GM21381 (cell line): Measurements from ENCODE around the gene PDCD1.

Experiments
- ATAC-seq: cut with Tn5 transposase; IDR thresholded peaks from one replicate; pipeline ENCODE4 v1.9.1; 2021; ENCODE audit warnings: mild to moderate bottlenecking, moderate library complexity; ENCODE audit not compliant: unreplicated experiment

Gene PDCD1

DNA sequence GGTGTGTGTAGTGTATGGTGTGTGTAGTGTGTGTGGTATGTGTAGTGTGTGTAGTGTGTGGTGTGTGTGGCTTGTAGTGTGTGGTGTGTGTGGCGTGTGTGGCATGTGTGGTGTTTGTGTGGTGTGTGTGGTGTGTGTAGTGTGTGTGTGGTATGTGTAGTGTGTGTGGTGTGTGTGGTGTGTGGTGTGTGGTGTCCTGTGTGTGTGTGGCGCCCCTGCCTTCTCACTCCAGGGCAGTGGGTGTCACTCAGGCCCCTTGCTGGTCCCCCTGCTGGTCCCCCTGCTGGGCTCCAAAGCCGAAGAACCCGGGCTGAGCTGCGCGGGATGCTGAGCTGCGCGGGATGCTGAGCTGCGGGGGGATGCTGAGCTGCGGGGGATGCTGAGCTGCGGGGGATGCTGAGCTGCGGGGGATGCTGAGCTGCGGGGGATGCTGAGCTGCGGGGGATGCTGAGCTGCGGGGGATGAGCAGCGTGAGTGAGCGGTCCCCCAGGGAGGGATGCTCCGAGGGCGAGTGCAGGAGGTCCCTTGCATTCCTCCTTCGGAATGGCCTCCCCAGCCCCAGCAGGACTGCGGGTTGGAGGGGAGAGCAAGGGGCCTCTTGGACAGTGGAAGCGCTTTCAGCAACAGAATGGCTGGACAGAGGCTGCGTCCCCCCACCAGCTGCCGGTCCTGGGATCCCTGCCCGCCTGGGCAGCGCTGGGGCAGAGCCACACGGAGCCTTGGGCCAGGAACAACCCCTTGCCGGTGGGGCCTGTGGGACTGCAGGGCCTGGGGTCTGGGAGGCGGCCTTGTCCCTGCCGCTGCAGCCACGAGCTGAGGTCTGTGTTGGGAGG, 7.5 kb upstream of the PDCD1 start:
- ATAC-seq: no peak

DNA sequence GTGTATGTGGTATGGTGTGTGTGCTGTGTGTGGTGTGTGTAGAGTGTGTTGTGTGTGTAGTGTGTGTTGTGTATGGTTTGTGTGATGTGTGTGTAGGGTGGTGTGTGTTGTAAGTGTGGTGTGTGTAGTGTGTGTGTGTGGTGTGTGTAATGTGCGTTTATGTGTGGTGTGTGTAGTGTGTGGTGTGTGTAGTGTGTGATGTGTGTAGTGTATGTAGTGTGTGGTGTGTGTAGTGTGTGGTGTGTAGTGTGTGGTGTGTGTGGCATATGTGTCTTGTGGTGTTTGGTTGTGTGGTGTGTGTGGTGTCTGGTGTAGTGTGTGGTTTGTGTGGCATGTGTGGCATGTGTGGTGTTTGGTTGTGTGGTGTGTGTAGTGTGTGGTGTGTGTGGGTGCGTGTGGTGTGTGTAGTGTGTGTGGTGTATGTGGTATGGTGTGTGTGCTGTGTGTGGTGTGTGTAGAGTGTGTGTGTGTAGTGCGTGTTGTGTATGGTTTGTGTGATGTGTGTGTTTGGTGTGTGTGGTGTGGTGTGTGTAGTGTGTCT, 6.8 kb upstream of the PDCD1 start:
- no peak for ATAC-seq

DNA sequence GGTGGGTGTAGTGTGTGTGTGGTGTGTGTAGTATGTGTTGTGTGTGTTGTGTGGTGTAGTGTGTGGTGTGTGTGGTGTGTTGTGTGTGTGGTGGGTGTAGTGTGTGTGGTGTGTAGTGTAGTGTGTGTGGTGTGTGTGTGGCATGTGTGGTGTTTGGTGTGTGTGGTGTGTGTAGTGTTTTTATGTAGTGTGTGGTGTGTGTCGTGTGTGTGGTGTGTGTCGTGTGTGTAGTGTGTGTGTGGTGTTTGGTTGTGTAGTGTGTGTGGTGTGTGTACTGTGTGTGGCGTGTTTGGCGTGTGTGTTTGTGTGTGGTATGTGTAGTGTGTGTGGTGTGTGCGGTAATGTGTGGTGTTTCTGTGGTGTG, 6.1 kb upstream of the PDCD1 start:
- no peak for ATAC-seq

DNA sequence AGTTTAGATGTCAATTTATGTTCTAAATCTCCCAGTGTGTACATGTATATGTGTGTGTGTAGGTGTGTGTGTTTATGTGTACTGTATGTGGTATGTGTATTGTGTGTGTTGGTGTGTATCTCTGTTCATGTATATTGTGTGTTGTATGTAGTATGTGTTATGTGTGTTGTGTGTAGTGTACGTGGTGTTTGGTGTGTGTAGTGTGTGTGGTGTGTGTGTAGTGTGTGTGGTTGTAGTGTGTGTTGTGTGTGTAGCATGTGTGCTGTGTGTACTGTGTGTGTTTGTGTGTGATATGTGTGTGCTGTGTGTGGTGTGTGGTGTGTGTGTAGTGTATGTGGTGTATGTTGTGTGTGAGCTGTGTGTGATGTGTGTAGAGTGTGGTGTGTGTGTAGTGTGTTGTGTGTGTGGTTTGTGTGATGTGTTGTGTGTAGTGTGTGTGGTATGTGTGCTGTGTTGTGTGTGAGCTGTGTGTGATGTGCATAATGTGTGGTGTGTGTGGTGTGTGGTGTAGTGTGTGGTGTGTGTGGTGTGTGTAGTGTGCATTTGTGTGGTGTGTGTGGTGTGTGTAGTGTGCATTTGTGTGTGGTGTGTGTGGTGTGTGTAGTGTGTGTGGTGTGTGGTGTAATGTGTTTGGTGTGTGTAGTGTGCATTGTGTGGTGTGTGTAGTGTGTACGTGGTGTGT, 5.6 kb upstream of the PDCD1 start:
- no peak for ATAC-seq

GRCh38 chr2:241863536-241863954, 4.9 kb upstream of the PDCD1 start:
- ATAC-seq: no peak

DNA sequence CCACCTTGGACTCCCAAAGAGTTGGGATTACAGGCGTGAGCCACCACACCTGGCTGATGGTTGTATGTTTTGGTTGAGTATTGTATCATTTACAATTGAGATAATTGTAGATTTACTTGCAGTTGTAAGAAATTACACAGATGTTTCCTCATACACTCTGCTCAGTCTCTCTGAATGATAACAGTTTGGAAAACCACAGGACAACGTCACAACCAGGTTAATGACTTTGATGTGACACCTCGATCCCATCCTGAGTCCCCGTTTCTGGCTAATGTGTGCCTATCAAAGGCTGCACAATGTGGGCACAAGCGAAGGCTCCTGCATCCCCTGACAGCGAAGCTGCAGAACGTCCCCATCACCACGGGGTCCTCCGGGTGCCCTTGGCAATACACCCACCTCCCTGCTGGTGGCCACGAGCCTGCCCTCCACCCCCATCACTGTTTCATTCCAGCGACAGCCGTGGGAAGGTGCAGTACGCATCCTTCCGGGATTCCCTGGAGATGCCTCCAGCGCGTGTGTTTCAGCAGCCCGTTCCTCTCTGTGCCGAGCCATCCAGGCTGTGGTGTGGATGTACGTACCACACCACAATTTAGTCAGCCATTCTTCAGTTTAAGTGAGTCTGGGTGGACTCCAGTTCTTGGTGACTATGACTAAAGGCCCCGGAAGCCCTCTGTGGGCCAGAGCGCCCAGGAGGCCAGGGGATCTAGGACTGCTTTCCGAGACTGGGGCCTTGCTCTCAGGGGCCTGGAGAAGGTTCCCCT, 4.3 kb upstream of the PDCD1 start:
- no peak for ATAC-seq

DNA sequence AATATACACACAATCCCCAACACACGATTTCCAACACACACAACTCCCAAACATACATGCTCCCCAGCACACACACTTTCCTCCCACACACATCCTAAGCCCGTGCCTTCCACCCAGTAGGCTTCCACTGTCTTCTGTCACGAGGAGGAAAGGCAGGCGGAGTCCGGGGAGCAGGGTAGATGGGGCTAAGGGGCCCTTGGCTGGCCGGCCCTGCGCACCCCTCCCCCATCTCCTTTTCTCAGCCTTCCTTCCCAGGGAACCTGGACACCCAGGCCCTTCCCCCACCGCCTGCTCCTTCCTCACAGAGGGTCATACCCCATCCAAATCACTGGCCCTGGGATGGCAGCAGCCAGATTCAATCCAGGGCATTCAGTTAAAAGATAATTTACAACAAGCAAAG, 3.4 kb upstream of the PDCD1 start:
- ATAC-seq: no peak

DNA sequence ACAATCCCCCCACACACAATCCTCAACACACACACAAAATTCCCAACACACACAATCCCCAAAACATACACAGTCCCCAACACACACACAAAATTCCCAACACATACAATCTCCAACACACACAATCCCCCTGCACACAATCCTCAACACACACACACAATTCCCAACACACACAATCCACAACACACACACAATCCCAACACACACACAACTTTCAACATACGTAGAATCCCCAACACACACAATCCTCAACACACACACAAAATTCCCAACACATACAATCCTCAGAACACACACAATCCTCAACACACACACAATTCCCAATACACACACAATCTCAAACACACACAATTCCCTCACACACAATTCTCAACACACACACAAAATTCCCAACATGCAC, 2.6 kb upstream of the PDCD1 start:
- no peak for ATAC-seq

GRCh38 chr2:241860184-241861078, 1.7 kb upstream of the PDCD1 start:
- no peak for ATAC-seq

GRCh38 chr2:241859436-241860183, 916 bp upstream of the PDCD1 start:
- peak; percentile 50 for ATAC-seq

DNA sequence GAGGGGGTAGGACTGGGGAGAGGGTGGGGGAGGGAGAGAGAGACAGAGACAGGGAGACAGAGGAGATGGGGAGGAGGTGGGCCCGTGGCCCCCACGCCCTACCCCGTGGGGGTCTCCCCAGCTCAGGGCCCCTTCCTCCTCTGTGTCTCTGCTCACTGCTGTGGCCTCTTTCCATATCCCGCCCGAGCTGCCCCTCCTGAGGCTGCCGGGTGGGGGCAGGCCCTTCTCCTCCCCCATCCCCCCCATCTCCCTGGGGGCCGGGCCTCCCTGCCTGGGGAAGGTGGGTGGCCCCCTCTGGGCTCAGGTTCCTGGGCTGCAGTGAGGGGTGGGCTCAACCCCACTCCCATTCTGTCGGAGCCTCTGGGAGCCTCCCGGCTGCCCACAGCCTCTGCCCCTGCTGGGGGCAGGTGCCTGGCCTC, 332 bp upstream of the PDCD1 start:
- no peak for ATAC-seq

- no peak for ATAC-seq
Measured at GRCh38 chr2:241857572-241858121, 1.0 kb downstream of the PDCD1 start.

DNA sequence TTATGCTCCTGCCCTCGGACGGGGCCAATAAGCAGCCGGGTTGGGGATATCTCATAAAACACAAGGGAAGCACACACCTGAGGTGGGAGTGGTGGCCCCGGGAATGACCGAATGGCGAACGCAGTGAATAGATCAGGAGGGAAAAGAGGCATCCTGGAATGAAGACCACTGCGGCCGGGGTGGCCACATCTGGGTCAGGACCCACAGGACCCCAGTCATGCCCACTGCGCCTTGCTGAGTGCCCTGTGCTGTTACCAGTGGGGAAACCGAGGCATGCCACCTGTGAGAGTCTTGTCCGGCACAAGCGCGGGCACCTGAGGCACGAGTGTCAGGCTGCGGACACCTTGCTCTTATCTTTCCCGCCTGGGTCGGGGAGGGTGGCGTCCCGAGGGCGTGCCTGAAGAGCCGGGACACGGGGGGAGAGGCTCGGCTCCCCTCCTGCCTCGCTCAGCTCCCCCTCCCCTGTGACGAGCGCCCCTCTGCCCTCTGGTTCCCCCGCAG, 1.6 kb downstream of the PDCD1 start:
- ATAC-seq: no peak

GRCh38 chr2:241855888-241856422, 2.7 kb downstream of the PDCD1 start:
- no peak for ATAC-seq

DNA sequence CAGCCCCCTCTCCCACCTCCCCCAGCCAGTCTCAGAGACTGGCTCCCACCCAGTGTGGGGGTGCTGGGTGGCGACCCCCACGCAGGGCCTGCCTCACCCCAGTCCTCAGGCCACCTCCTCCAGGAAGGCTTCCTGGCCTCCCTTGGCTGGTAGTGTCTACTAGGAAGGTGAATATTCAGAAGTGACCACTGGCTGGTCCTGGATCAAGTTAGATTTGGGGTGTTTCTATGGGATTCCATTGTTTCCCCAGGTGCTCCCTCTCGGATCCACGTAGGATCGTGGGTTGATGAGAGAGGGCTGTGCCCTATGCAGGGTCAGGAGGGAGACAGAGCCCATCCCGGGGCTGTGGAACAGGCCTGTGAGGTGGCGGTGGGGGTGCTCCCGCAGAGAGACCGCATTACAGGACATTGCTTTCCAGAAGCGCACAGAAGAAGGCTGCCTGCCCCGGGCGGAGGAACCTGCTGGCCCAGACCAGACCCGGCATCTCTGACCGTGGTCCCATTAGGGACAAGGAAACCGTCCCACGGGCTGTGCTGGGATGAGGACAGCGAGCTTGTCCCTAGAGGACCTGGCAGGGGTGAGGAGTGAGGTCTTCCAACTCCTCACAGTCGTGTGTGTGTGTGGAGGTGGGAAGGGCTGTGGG, 3.3 kb downstream of the PDCD1 start:
- no peak for ATAC-seq

DNA sequence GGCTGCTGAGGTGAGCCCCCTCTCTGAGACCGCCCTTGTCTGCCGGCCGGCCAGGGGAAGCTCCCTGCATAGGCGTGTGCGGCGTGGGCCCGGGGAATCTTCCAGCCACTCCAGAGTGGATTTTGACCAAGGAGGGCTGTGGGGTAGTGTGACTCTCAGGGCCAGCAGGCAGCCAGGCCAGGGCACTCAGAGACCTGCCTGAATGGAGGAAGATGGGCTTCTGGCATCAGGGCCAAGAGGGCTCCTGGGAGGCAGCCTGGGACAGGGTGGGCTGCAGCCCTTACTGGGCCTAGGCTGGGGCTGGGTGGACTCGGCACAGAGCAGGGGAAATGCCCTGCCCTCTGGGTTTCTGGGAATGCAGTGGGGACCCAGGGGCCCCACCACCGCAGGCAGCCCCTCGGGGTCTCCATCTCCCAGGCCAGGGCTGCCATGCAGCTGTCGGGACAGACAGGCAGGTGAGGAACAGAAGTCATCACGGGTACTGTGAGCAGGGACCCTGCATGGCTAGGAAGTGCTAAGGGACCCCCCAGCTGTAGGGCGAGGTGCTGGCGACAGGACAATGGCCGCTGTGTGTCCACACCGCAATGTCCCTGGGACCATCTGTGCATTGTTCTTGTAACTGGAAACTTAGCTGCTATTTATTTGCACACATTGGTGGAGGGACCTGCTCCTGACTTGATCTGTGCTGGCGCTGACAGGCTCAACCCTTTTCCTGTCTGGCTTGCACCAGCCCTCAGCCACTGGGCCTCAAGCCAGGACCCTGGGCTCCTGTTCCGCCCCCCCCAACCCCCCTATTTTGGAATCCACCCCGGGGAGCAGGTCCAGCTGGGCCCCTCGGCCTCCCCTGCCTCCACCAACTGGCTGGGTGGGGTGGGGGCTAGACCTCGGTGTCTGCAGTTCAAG, 4.1 kb downstream of the PDCD1 start:
- ATAC-seq: no peak

- ATAC-seq: no peak
Measured at GRCh38 chr2:241853651-241854341, 4.9 kb downstream of the PDCD1 start.
